ENCODE results near the gene TMEM258. TPM values are rescaled to one million over a fixed set of nuclear protein-coding genes. Genes with fewer than 3 reads are reported as not detected.
A peak's percentile ranks its signal among the peaks of the same experiment; 100 is the strongest.

The TMEM258 gene
- total RNA-seq, 1 experiment from 2014 or later = 110 TPM

GRCh38 chr11:61832754-61833153 is 40.4 kb upstream of the TMEM258 start:
- no peak overlapping the region for H3K9ac ChIP-seq (ENCODE audit: low read length)
- H3K4me3 ChIP-seq (ENCODE audit: low read length) = no peak overlapping the region
- H3K27me3 ChIP-seq (ENCODE audit: low read length) = no peaks in the 10 kb centered on the region
- H3K79me2 ChIP-seq (ENCODE audit: low read length) = peaks cover 77% of the 10 kb centered on the region
- POLR2A ChIA-PET (ENCODE audit: unreplicated experiment) = no interaction called here
- no peak overlapping the region for H2AFZ ChIP-seq (ENCODE audit: low read length)
- no TSS peak for BruUV-seq (replicated peaks)
- H3F3A ChIP-seq (ENCODE audit: low read length, unreplicated experiment) = no peaks in the 10 kb centered on the region
- no peak overlapping the region for H3K4me2 ChIP-seq (ENCODE audit: low read length)
- intact Hi-C loops (cut with micrococcal nuclease) = no loop called here
- no peak overlapping the region for H3K27ac ChIP-seq (ENCODE audit: low read length)
- no peaks in the 10 kb centered on the region for H3K9me3 ChIP-seq (ENCODE audit: low read length)
- H3K4me1 ChIP-seq (ENCODE audit: insufficient read depth, low read length) = peaks cover 14% of the 10 kb centered on the region
- no peak for ATAC-seq
- H4K20me1 ChIP-seq (ENCODE audit: low read length) = peaks cover 39% of the 10 kb centered on the region; the same call in 1 of the 2 replicates
- CTCF ChIA-PET = no interaction called here
- peaks cover 3% of the 10 kb centered on the region; the same call in 1 of the 2 replicates for H3K36me3 ChIP-seq (ENCODE audit: low read depth, low read length)
- no peak for DNase-seq
- TF ChIP-seq CTCF (conservative IDR thresholded peaks at IDR 0.05; ENCODE audit: low read depth, low read length) (no peak), EZH2phosphoT487 (IDR thresholded peaks at IDR 0.05; ENCODE audit: borderline replicate concordance, low read length) (no peak), EZH2 (IDR thresholded peaks at IDR 0.05; ENCODE audit: low read length, unreplicated experiment) (no peak)
- no peaks in the 10 kb centered on the region for H3K9me2 ChIP-seq (replicated peaks; ENCODE audit: low read length)

- Histone ChIP-seq H3K27me3 (ENCODE audit: low read length) (no peaks in the 10 kb centered on the region), H3K27ac (ENCODE audit: low read length) (no peak overlapping the region), H2AFZ (ENCODE audit: low read length) (no peak overlapping the region), H3K4me1 (ENCODE audit: insufficient read depth, low read length) (peaks cover 15% of the 10 kb centered on the region), H3K9me3 (ENCODE audit: low read length) (no peaks in the 10 kb centered on the region), H3K4me3 (ENCODE audit: low read length) (no peak overlapping the region), H3F3A (ENCODE audit: low read length, unreplicated experiment) (no peaks in the 10 kb centered on the region), H4K20me1 (ENCODE audit: low read length) (peaks cover 39% of the 10 kb centered on the region; the same call in 1 of the 2 replicates), H3K79me2 (ENCODE audit: low read length) (peaks cover 78% of the 10 kb centered on the region), H3K9me2 (replicated peaks; ENCODE audit: low read length) (no peaks in the 10 kb centered on the region), H3K9ac (ENCODE audit: low read length) (no peak overlapping the region), H3K4me2 (ENCODE audit: low read length) (no peak overlapping the region), H3K36me3 (ENCODE audit: low read depth, low read length) (no peaks in the 10 kb centered on the region)
- CTCF ChIA-PET = no interaction called here
- POLR2A ChIA-PET (ENCODE audit: unreplicated experiment) = no interaction called here
- intact Hi-C loops (cut with micrococcal nuclease) = no loop called here
- TF ChIP-seq EZH2phosphoT487 (IDR thresholded peaks at IDR 0.05; ENCODE audit: borderline replicate concordance, low read length) (no peak), CTCF (conservative IDR thresholded peaks at IDR 0.05; ENCODE audit: low read depth, low read length) (no peak)
- BruUV-seq (replicated peaks) = no TSS peak
- ATAC-seq (no peak), DNase-seq (no peak)
Measured at GRCh38 chr11:61832207-61832606, 39.8 kb upstream of the TMEM258 start.

GRCh38 chr11:61830237-61831105 is 38.1 kb upstream of the TMEM258 start:
- H3K36me3 ChIP-seq (ENCODE audit: low read depth, low read length) = no peaks in the 10 kb centered on the region
- intact Hi-C loops (cut with micrococcal nuclease) = no loop called here
- peaks cover 21% of the 10 kb centered on the region for H3K4me1 ChIP-seq (ENCODE audit: insufficient read depth, low read length)
- H3F3A ChIP-seq (ENCODE audit: low read length, unreplicated experiment) = no peaks in the 10 kb centered on the region
- DNase-seq = no peak
- H2AFZ ChIP-seq (ENCODE audit: low read length) = no peak overlapping the region
- peak overlapping the region; percentile 90 for H3K4me2 ChIP-seq (ENCODE audit: low read length)
- ChIA-PET CTCF (no interaction called here), POLR2A (ENCODE audit: unreplicated experiment) (no interaction called here)
- no peaks in the 10 kb centered on the region for H3K9me2 ChIP-seq (replicated peaks; ENCODE audit: low read length)
- BruUV-seq (replicated peaks) = no TSS peak
- H3K9ac ChIP-seq (ENCODE audit: low read length) = no peak overlapping the region
- TF ChIP-seq EZH2phosphoT487 (IDR thresholded peaks at IDR 0.05; ENCODE audit: borderline replicate concordance, low read length) = no peak
- TF ChIP-seq EZH2 (IDR thresholded peaks at IDR 0.05; ENCODE audit: low read length, unreplicated experiment) = no peak
- no peak for TF ChIP-seq CTCF (conservative IDR thresholded peaks at IDR 0.05; ENCODE audit: low read depth, low read length)
- H3K4me3 ChIP-seq (ENCODE audit: low read length) = peak overlapping the region; percentile 88
- H3K9me3 ChIP-seq (ENCODE audit: low read length) = no peaks in the 10 kb centered on the region
- peaks cover 80% of the 10 kb centered on the region for H3K79me2 ChIP-seq (ENCODE audit: low read length)
- H3K27ac ChIP-seq (ENCODE audit: low read length) = no peak overlapping the region
- ATAC-seq = no peak
- H4K20me1 ChIP-seq (ENCODE audit: low read length) = peaks cover 39% of the 10 kb centered on the region; the same call in 1 of the 2 replicates
- no peaks in the 10 kb centered on the region for H3K27me3 ChIP-seq (ENCODE audit: low read length)
